Pancreas (tissue), 10 donors: ENCODE measurements around the gene AGXT2. TPM values are rescaled to one million over a fixed set of nuclear protein-coding genes. Genes with fewer than 3 reads are reported as not detected.

Experiments used
- ATAC-seq, 4 donors: fragments of 200-7000 bp; cut with Tn5 transposase; one replicate each; pipeline versions ENCODE4 v1.8.0 to v1.9.1; 2020; ENCODE audit warnings: mild to moderate bottlenecking in 4 of 4, moderate library complexity in 4 of 4
- DNase-seq, 6 donors: peaks; one replicate each; pipeline ENCODE4 v3.0.0-alpha.2; 2020
- FAIRE-seq: peaks from 2 replicates; lab custom pipeline; 2012; peaks lifted over from hg19 to GRCh38; lab: Jason Lieb, UNC
- H3K27ac ChIP-seq, 4 donors: fragments of 200-600 bp; sonication (generic); 1 replicate in 3 of 4; 2 replicates in 1 of 4; pipeline versions ENCODE4 v1.5.0 to v1.8.0; 2020
- H3K27me3 ChIP-seq, 4 donors: fragments of 200-600 bp; one replicate each; pipeline ENCODE4 v1.8.0; 2021
- H3K36me3 ChIP-seq, 3 donors: fragments of 200-600 bp; sonication (generic) in 1 of 3; one replicate each; pipeline versions ENCODE4 v1.5.0 to v1.8.0; 2020 to 2021
- H3K4me1 ChIP-seq, 3 donors: fragments of 200-600 bp; one replicate each; pipeline ENCODE4 v1.8.0; 2021
- H3K4me3 ChIP-seq, 4 donors: fragments of 200-600 bp; sonication (generic) in 2 of 4; one replicate each; pipeline versions ENCODE4 v1.5.0 to v1.8.0; 2020 to 2021
- H3K9me3 ChIP-seq, 4 donors: fragments of 200-600 bp; one replicate each; pipeline ENCODE4 v1.8.0; 2021
- CTCF ChIP-seq, 4 donors: fragments of 200-600 bp; sonication (generic) in 3 of 4; IDR thresholded peaks; one replicate each; pipeline versions ENCODE4 v1.5.0 to v1.8.0; 2021; ENCODE audit warnings: antibody characterized with exemption in 4 of 4
- WGBS, 2 donors: extraction: QIAGEN DNeasy Blood & Tissue Kit; methylation state at CpG; one replicate each; pipeline ENCODE4 v1.1.7; 2013; 5-methylcytosine and 5-hydroxymethylcytosine counted together
- intact Hi-C, 3 donors: fragments of 100-400 bp; cut with DNase I; formaldehyde crosslinking; loops; one replicate each; pipeline versions ENCODE4 v1.11.1 to v1.14.2; 2022
- polyA plus RNA-seq, 2 donors: library from polyadenylated mRNA; stranded (reverse); fragments of 200-250 nt; gene quantifications; one replicate each; pipeline ENCODE4 v1.2.3, GENCODE V29; 2013
- total RNA-seq, 6 donors: library from RNA; stranded (reverse); fragmentation: NEBNext Ultra II Directional in 4 of 6; extraction: Animal tissue kit (Norgen Biotek cat#: 25700) in 4 of 6; gene quantifications; one replicate each; pipeline versions ENCODE4 v1.2.1 to v1.2.4, GENCODE V29; 2021 to 2023
- donor health status: healthy with polysubstance abuse.
- donor health status: DM: no; HTN: no; CAD: no; lungs with moderate emphysema.
- donor health status: DM: no; HTN: no; CAD: no.
- donor health status: control.
- donor health status: control.
- donor health status: Bipolar disorder and iron deficiency.
- donor health status: DM: yes; HTN: yes; CAD: no.
- donor health status: DM: no; HTN: no; CAD: no.
- donor health status: DM: no; HTN: no; CAD: no.
- donor health status: DM: yes; HTN: yes; CAD: no.

The AGXT2 gene
- total and polyA plus RNA-seq, 8 donors, result not detected

- ATAC-seq (no peak), FAIRE-seq (no peak), DNase-seq (no peak)
- Histone ChIP-seq H3K4me1 (no peaks in the 10 kb centered on the region), H3K9me3 (no peaks in the 10 kb centered on the region), H3K36me3 (no peaks in the 10 kb centered on the region), H3K27me3 (no peaks in the 10 kb centered on the region), H3K4me3 (no peak overlapping the region), H3K27ac (no peak overlapping the region)
- no peak for TF ChIP-seq CTCF (IDR thresholded peaks at IDR 0.05)
- intact Hi-C loops, result no loop called here
- 95 to 97% methylated on average over 1 of the region's 1 CpG for WGBS, 2 donors
Measured at GRCh38 chr5:35069188-35069587, 21.4 kb upstream of the AGXT2 start.

- Histone ChIP-seq H3K9me3 (no peaks in the 10 kb centered on the region), H3K4me1 (no peaks in the 10 kb centered on the region), H3K27me3 (no peaks in the 10 kb centered on the region), H3K27ac (no peak overlapping the region), H3K4me3 (no peak overlapping the region), H3K36me3 (no peaks in the 10 kb centered on the region)
- DNase-seq (no peak), FAIRE-seq (no peak), ATAC-seq (no peak)
- intact Hi-C loops, result no loop called here
- TF ChIP-seq CTCF (IDR thresholded peaks at IDR 0.05), result no peak
- WGBS, 2 donors, result 93 to 100% methylated on average over 2 of the region's 2 CpGs
Measured at GRCh38 chr5:35067985-35068384, 20.2 kb upstream of the AGXT2 start.

GRCh38 chr5:35066260-35066795 is 18.6 kb upstream of the AGXT2 start:
- ATAC-seq, result no peak
- WGBS, 2 donors, result 94 to 96% methylated on average over 3 to 5 of the region's 5 CpGs
- DNase-seq, result no peak
- Histone ChIP-seq H3K9me3 (no peaks in the 10 kb centered on the region), H3K4me1 (no peaks in the 10 kb centered on the region), H3K4me3 (no peak overlapping the region), H3K27ac (no peak overlapping the region), H3K36me3 (no peaks in the 10 kb centered on the region), H3K27me3 (no peaks in the 10 kb centered on the region)
- intact Hi-C loops, result no loop called here
- FAIRE-seq, result no peak
- TF ChIP-seq CTCF (IDR thresholded peaks at IDR 0.05), result no peak

- FAIRE-seq, result no peak
- peak in 3 of 4 donors; percentile 69 to 78 (median 72) for ATAC-seq
- 77 to 82% methylated on average over 4 of the region's 4 CpGs for WGBS, 2 donors
- Histone ChIP-seq H3K36me3 (no peaks in the 10 kb centered on the region), H3K9me3 (no peaks in the 10 kb centered on the region), H3K4me1 (no peaks in the 10 kb centered on the region), H3K27me3 (no peaks in the 10 kb centered on the region), H3K27ac (no peak overlapping the region), H3K4me3 (no peak overlapping the region)
- intact Hi-C loops, result no loop called here
- DNase-seq, result no peak
- no peak for TF ChIP-seq CTCF (IDR thresholded peaks at IDR 0.05)
Measured at GRCh38 chr5:35063414-35063813, 15.7 kb upstream of the AGXT2 start.

GRCh38 chr5:35061211-35061770 is 13.5 kb upstream of the AGXT2 start:
- intact Hi-C loops, result no loop called here
- Histone ChIP-seq H3K4me1 (no peaks in the 10 kb centered on the region), H3K36me3 (no peaks in the 10 kb centered on the region), H3K9me3 (no peaks in the 10 kb centered on the region), H3K4me3 (no peak overlapping the region), H3K27me3 (no peaks in the 10 kb centered on the region), H3K27ac (no peak overlapping the region)
- 90 to 93% methylated on average over 2 of the region's 2 CpGs for WGBS, 2 donors
- FAIRE-seq (no peak), ATAC-seq (peak in 2 of 4 donors; percentile 41 to 57), DNase-seq (no peak)
- TF ChIP-seq CTCF (IDR thresholded peaks at IDR 0.05), result no peak
